Subcutaneous abdominal adipose tissue (tissue), 5 donors: Measurements from ENCODE around the gene GFPT2.

ENCODE experiments used
- H3K27ac ChIP-seq: one replicate; pipeline ENCODE4 v1.7.0; 2013; ENCODE audit warnings: low read depth, mild to moderate bottlenecking, inconsistent platforms, low read length, moderate library complexity
- H3K27me3 ChIP-seq, 5 donors: one replicate each; pipeline ENCODE4 v1.7.0; 2013; ENCODE audit warnings: low read length in 5 of 5, inconsistent platforms in 1 of 5; ENCODE audit not compliant: control insufficient read depth in 5 of 5, insufficient read depth in 4 of 5
- H3K36me3 ChIP-seq, 5 donors: one replicate each; pipeline ENCODE4 v1.7.0; 2013; ENCODE audit warnings: low read length in 5 of 5; ENCODE audit not compliant: control insufficient read depth in 5 of 5, insufficient read depth in 5 of 5
- H3K4me1 ChIP-seq, 5 donors: one replicate each; pipeline ENCODE4 v1.7.0; 2013; ENCODE audit warnings: low read length in 5 of 5, mild to moderate bottlenecking in 3 of 5, moderate library complexity in 1 of 5; ENCODE audit not compliant: control insufficient read depth in 5 of 5, insufficient read depth in 5 of 5
- H3K4me3 ChIP-seq, 5 donors: one replicate each; pipeline ENCODE4 v1.7.0; 2013; ENCODE audit warnings: low read length in 5 of 5, low read depth in 1 of 5
- H3K9ac ChIP-seq, 5 donors: one replicate each; pipeline ENCODE4 v1.7.0; 2013; ENCODE audit warnings: low read length in 5 of 5, mild to moderate bottlenecking in 4 of 5, moderate library complexity in 3 of 5
- H3K9me3 ChIP-seq, 5 donors: one replicate each; pipeline ENCODE4 v1.7.0; 2013; ENCODE audit warnings: low read length in 5 of 5; ENCODE audit not compliant: control insufficient read depth in 5 of 5
- donor health status: healthy.
- donor health status: healthy.
- donor health status: healthy.
- donor health status: healthy.
- donor health status: healthy.

GFPT2 gene

GRCh38 chr5:180379355-180380070, 26.4 kb upstream of the GFPT2 start:
- H3K27me3 ChIP-seq, result peaks cover 0 to 15% (median 11%) of the 10 kb centered on the region in 5 donors
- no peaks in the 10 kb centered on the region for H3K9me3 ChIP-seq
- peaks cover 0 to 3% (median 0%) of the 10 kb centered on the region in 5 donors for H3K4me1 ChIP-seq
- H3K4me3 ChIP-seq, result no peak overlapping the region
- H3K9ac ChIP-seq, result no peak overlapping the region
- no peaks in the 10 kb centered on the region for H3K36me3 ChIP-seq
- H3K27ac ChIP-seq, result no peak overlapping the region

- Histone ChIP-seq H3K27me3 (peaks cover 0 to 15% (median 11%) of the 10 kb centered on the region in 5 donors), H3K4me1 (peaks cover 0 to 3% (median 0%) of the 10 kb centered on the region in 5 donors), H3K36me3 (no peaks in the 10 kb centered on the region), H3K27ac (no peak overlapping the region), H3K9ac (no peak overlapping the region), H3K9me3 (no peaks in the 10 kb centered on the region), H3K4me3 (no peak overlapping the region)
Observed at GRCh38 chr5:180378438-180379344, 25.6 kb upstream of the GFPT2 start.

GRCh38 chr5:180377556-180378197, 24.5 kb upstream of the GFPT2 start:
- no peak overlapping the region for H3K9ac ChIP-seq
- no peaks in the 10 kb centered on the region for H3K9me3 ChIP-seq
- H3K4me3 ChIP-seq, result no peak overlapping the region
- H3K27me3 ChIP-seq, result peaks cover 0 to 14% (median 11%) of the 10 kb centered on the region in 5 donors
- no peaks in the 10 kb centered on the region for H3K36me3 ChIP-seq
- H3K27ac ChIP-seq, result no peak overlapping the region
- H3K4me1 ChIP-seq, result peaks cover 0 to 3% (median 0%) of the 10 kb centered on the region in 5 donors

GRCh38 chr5:180376511-180376910, 23.4 kb upstream of the GFPT2 start:
- no peaks in the 10 kb centered on the region for H3K36me3 ChIP-seq
- H3K9me3 ChIP-seq, result no peaks in the 10 kb centered on the region
- no peak overlapping the region for H3K27ac ChIP-seq
- peaks cover 0 to 3% (median 0%) of the 10 kb centered on the region in 5 donors for H3K4me1 ChIP-seq
- H3K9ac ChIP-seq, result no peak overlapping the region
- no peak overlapping the region for H3K4me3 ChIP-seq
- peaks cover 0 to 12% (median 5%) of the 10 kb centered on the region in 5 donors for H3K27me3 ChIP-seq

GRCh38 chr5:180375955-180376354, 22.8 kb upstream of the GFPT2 start:
- Histone ChIP-seq H3K4me1 (peaks cover 0 to 3% (median 0%) of the 10 kb centered on the region in 5 donors), H3K9ac (no peak overlapping the region), H3K27ac (no peak overlapping the region), H3K36me3 (no peaks in the 10 kb centered on the region), H3K9me3 (no peaks in the 10 kb centered on the region), H3K27me3 (peaks cover 0 to 10% (median 3%) of the 10 kb centered on the region in 5 donors), H3K4me3 (no peak overlapping the region)

- Histone ChIP-seq H3K4me3 (no peak overlapping the region), H3K9me3 (no peaks in the 10 kb centered on the region), H3K36me3 (no peaks in the 10 kb centered on the region), H3K27me3 (peaks cover 0 to 12% (median 3%) of the 10 kb centered on the region in 5 donors), H3K9ac (no peak overlapping the region), H3K4me1 (peaks cover 0 to 5% (median 3%) of the 10 kb centered on the region in 5 donors), H3K27ac (no peak overlapping the region)
Observed at GRCh38 chr5:180375291-180375690, 22.2 kb upstream of the GFPT2 start.

- Histone ChIP-seq H3K9me3 (no peaks in the 10 kb centered on the region), H3K27ac (no peak overlapping the region), H3K36me3 (no peaks in the 10 kb centered on the region), H3K4me1 (peaks cover 0 to 6% (median 3%) of the 10 kb centered on the region in 5 donors), H3K9ac (no peak overlapping the region), H3K27me3 (peaks cover 0 to 13% (median 4%) of the 10 kb centered on the region in 5 donors), H3K4me3 (no peak overlapping the region)
Observed at GRCh38 chr5:180373870-180374269, 20.7 kb upstream of the GFPT2 start.

GRCh38 chr5:180373454-180373853, 20.3 kb upstream of the GFPT2 start:
- H3K9me3 ChIP-seq, result no peaks in the 10 kb centered on the region
- no peak overlapping the region for H3K9ac ChIP-seq
- no peak overlapping the region for H3K4me3 ChIP-seq
- H3K36me3 ChIP-seq, result no peaks in the 10 kb centered on the region
- no peak overlapping the region for H3K27ac ChIP-seq
- peaks cover 0 to 6% (median 3%) of the 10 kb centered on the region in 5 donors for H3K4me1 ChIP-seq
- H3K27me3 ChIP-seq, result peaks cover 0 to 13% (median 4%) of the 10 kb centered on the region in 5 donors

GRCh38 chr5:180371949-180372348, 18.8 kb upstream of the GFPT2 start:
- no peak overlapping the region for H3K4me3 ChIP-seq
- H3K36me3 ChIP-seq, result no peaks in the 10 kb centered on the region
- H3K27me3 ChIP-seq, result peaks cover 0 to 13% (median 4%) of the 10 kb centered on the region in 5 donors
- no peaks in the 10 kb centered on the region for H3K9me3 ChIP-seq
- H3K27ac ChIP-seq, result no peak overlapping the region
- H3K4me1 ChIP-seq, result peaks cover 0 to 6% (median under 1%) of the 10 kb centered on the region in 5 donors
- H3K9ac ChIP-seq, result no peak overlapping the region
